CD8-positive, alpha-beta memory T cell (primary cell): ENCODE measurements around the gene CPEB4. TPM values are rescaled to one million over a fixed set of nuclear protein-coding genes. Genes with fewer than 3 reads are reported as not detected.

Source experiments
- CTCF ChIA-PET: fragments of 350-600 bp; sonication (Branson Sonifier 250); formaldehyde crosslinking; loops from one replicate; lab custom pipeline; 2021; ENCODE audit warnings: antibody characterized with exemption; lab: Charles Lee
- POLR2A ChIA-PET: fragments of 350-600 bp; sonication (Branson Sonifier 250); formaldehyde crosslinking; loops from one replicate; lab custom pipeline; 2021; ENCODE audit warnings: antibody characterized with exemption; lab: Charles Lee
- DNase-seq, 5 donors: peaks; one replicate each; pipeline versions ENCODE4 v3.0.0 to v3.0.0-alpha.2; 2020 to 2022; ENCODE audit warnings: mixed read lengths in 1 of 5
- H3K27ac ChIP-seq: one replicate; pipeline ENCODE4 v1.7.0; 2013; ENCODE audit warnings: low read depth, mild to moderate bottlenecking, low read length, moderate library complexity
- H3K27me3 ChIP-seq: 2 replicates; pipeline ENCODE4 v1.7.0; 2013; ENCODE audit warnings: low read length, mild to moderate bottlenecking; ENCODE audit not compliant: insufficient read depth, poor library complexity, severe bottlenecking
- H3K36me3 ChIP-seq: 2 replicates; pipeline ENCODE4 v1.7.0; 2013; ENCODE audit warnings: mild to moderate bottlenecking, low read length, moderate library complexity; ENCODE audit not compliant: insufficient read depth
- H3K4me1 ChIP-seq: 2 replicates; pipeline ENCODE4 v1.7.0; 2013; ENCODE audit warnings: mild to moderate bottlenecking, low read length, moderate library complexity; ENCODE audit not compliant: insufficient read depth
- H3K4me3 ChIP-seq: 2 replicates; pipeline ENCODE4 v1.7.0; 2013; ENCODE audit warnings: mild to moderate bottlenecking, low read length
- H3K9me3 ChIP-seq: 2 replicates; pipeline ENCODE4 v1.7.0; 2013; ENCODE audit warnings: mild to moderate bottlenecking, low read length
- H3K27ac Mint-ChIP-seq, 8 donors: one replicate each; pipeline ENCODE4 v1.8.0; 2020 to 2021; ENCODE audit warnings: mixed read lengths in 8 of 8, mild to moderate bottlenecking in 6 of 8, inconsistent platforms in 3 of 8, moderate library complexity in 3 of 8
- H3K27me3 Mint-ChIP-seq, 2 donors: one replicate each; pipeline ENCODE4 v1.8.0; 2020 to 2021; ENCODE audit warnings: mixed read lengths in 2 of 2, mild to moderate bottlenecking in 1 of 2, moderate library complexity in 1 of 2
- H3K36me3 Mint-ChIP-seq, 3 donors: one replicate each; pipeline ENCODE4 v1.8.0; 2020 to 2021; ENCODE audit warnings: mixed read lengths in 3 of 3, inconsistent platforms in 1 of 3, mild to moderate bottlenecking in 1 of 3
- H3K4me1 Mint-ChIP-seq, 3 donors: one replicate each; pipeline ENCODE4 v1.8.0; 2020 to 2021; ENCODE audit warnings: mixed read lengths in 3 of 3, inconsistent platforms in 1 of 3, mild to moderate bottlenecking in 1 of 3
- H3K4me3 Mint-ChIP-seq, 7 donors: one replicate each; pipeline ENCODE4 v1.8.0; 2020 to 2021; ENCODE audit warnings: mixed read lengths in 7 of 7, mild to moderate bottlenecking in 6 of 7, moderate library complexity in 4 of 7, inconsistent platforms in 2 of 7
- H3K9me3 Mint-ChIP-seq, 5 donors: one replicate each; pipeline ENCODE4 v1.8.0; 2020 to 2022; ENCODE audit warnings: mixed read lengths in 5 of 5, mild to moderate bottlenecking in 3 of 5, moderate library complexity in 2 of 5, inconsistent platforms in 1 of 5
- polyA plus RNA-seq: library from polyadenylated mRNA; unstranded; fragments of 300-500 nt; fragmentation: Illumina TruSeq; gene quantifications from one replicate; pipeline ENCODE4 v1.2.3, GENCODE V29; 2021
- total RNA-seq, 2 experiments: library from RNA; stranded (reverse); gene quantifications; one replicate each; pipeline ENCODE4 v1.2.3, GENCODE V29; 2021

The CPEB4 gene
- total and polyA plus RNA-seq, 3 experiments from 2014 or later = 4.4 to 18.7 (median 17.2) TPM

DNA sequence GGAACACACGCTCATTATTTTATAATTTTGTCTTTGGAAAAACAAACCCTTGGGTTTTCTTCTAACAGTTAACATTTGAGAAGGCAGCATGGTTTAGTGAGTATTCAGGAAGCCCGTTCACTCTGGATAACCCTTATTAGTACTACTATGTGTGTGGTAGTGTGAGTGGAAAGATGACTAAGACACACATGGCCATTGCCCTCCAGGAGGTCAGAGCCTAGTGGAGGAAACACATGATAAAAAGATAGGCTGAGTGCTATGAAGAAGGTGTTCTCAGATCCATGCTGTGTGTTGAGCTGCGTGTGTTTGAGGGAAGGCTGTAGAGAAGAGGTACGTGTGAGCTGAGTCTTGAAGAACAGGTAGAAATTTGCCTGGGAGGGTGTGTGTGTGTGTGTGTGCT is 109.2 kb downstream of the CPEB4 start:
- CTCF ChIA-PET = no interaction called here
- H3K9me3 ChIP-seq = no peaks in the 10 kb centered on the region
- Mint-ChIP-seq H3K9me3 (no peaks in the 10 kb centered on the region), H3K27ac (no peak overlapping the region), H3K4me1 (no peaks in the 10 kb centered on the region), H3K27me3 (peaks cover 3 to 31% of the 10 kb centered on the region in 2 donors), H3K36me3 (no peaks in the 10 kb centered on the region), H3K4me3 (no peak overlapping the region)
- H3K27ac ChIP-seq = no peak overlapping the region
- no peaks in the 10 kb centered on the region for H3K36me3 ChIP-seq
- POLR2A ChIA-PET = no interaction called here
- H3K27me3 ChIP-seq = no peaks in the 10 kb centered on the region
- H3K4me3 ChIP-seq = no peak overlapping the region
- H3K4me1 ChIP-seq = no peaks in the 10 kb centered on the region
- DNase-seq = no peak

GRCh38 chr5:173998531-173998930 is 110.4 kb downstream of the CPEB4 start:
- no peaks in the 10 kb centered on the region for H3K27me3 ChIP-seq
- H3K4me3 ChIP-seq = no peak overlapping the region
- Mint-ChIP-seq H3K36me3 (no peaks in the 10 kb centered on the region), H3K4me1 (no peaks in the 10 kb centered on the region), H3K27ac (no peak overlapping the region), H3K27me3 (peaks cover 5 to 31% of the 10 kb centered on the region in 2 donors), H3K9me3 (no peaks in the 10 kb centered on the region), H3K4me3 (no peak overlapping the region)
- no peaks in the 10 kb centered on the region for H3K4me1 ChIP-seq
- H3K27ac ChIP-seq = no peak overlapping the region
- no peak for DNase-seq
- CTCF ChIA-PET = no interaction called here
- POLR2A ChIA-PET = no interaction called here
- no peaks in the 10 kb centered on the region for H3K9me3 ChIP-seq
- H3K36me3 ChIP-seq = no peaks in the 10 kb centered on the region

DNA sequence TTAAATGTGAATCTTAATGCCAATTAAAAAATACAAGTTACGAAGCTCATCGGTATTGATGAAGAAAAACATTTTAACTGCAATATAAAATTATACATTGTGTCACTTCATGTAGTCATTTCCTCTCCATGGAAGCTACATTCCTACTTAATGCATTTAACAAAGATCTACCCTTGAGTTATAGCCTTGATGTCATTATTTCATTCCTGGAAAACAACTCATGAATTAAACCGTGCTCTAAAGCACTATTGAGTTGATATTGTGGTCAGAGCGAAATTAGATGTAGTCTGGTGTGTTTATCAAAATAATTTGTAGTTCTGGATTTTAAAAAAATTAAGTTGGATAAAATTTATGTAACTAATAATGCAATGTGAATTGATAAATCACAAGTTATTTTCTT is 111.9 kb downstream of the CPEB4 start:
- POLR2A ChIA-PET = no interaction called here
- Mint-ChIP-seq H3K4me3 (no peak overlapping the region), H3K36me3 (no peaks in the 10 kb centered on the region), H3K27ac (no peak overlapping the region), H3K27me3 (peaks cover 5 to 33% of the 10 kb centered on the region in 2 donors), H3K4me1 (no peaks in the 10 kb centered on the region), H3K9me3 (no peaks in the 10 kb centered on the region)
- Histone ChIP-seq H3K27ac (no peak overlapping the region), H3K4me3 (no peak overlapping the region), H3K36me3 (no peaks in the 10 kb centered on the region), H3K4me1 (no peaks in the 10 kb centered on the region), H3K27me3 (no peaks in the 10 kb centered on the region), H3K9me3 (no peaks in the 10 kb centered on the region)
- CTCF ChIA-PET = no interaction called here
- no peak for DNase-seq

GRCh38 chr5:174003795-174004194 is 115.6 kb downstream of the CPEB4 start:
- H3K4me1 Mint-ChIP-seq = no peaks in the 10 kb centered on the region
- H3K4me3 Mint-ChIP-seq = no peak overlapping the region
- no peak for DNase-seq
- H3K36me3 Mint-ChIP-seq = no peaks in the 10 kb centered on the region
- Histone ChIP-seq H3K9me3 (no peaks in the 10 kb centered on the region), H3K27me3 (no peaks in the 10 kb centered on the region), H3K4me1 (no peaks in the 10 kb centered on the region), H3K4me3 (no peak overlapping the region), H3K27ac (no peak overlapping the region), H3K36me3 (no peaks in the 10 kb centered on the region)
- H3K27ac Mint-ChIP-seq = no peak overlapping the region
- H3K9me3 Mint-ChIP-seq = no peaks in the 10 kb centered on the region
- H3K27me3 Mint-ChIP-seq = peaks cover 5 to 28% of the 10 kb centered on the region in 2 donors
- POLR2A ChIA-PET = no interaction called here
- CTCF ChIA-PET = no interaction called here

GRCh38 chr5:174008922-174009321 is 120.8 kb downstream of the CPEB4 start:
- no peaks in the 10 kb centered on the region for H3K36me3 ChIP-seq
- H3K27me3 ChIP-seq = no peaks in the 10 kb centered on the region
- POLR2A ChIA-PET = no interaction called here
- no peak overlapping the region for H3K4me3 ChIP-seq
- Mint-ChIP-seq H3K27ac (no peak overlapping the region), H3K4me3 (no peak overlapping the region), H3K9me3 (no peaks in the 10 kb centered on the region), H3K27me3 (peaks cover 8 to 25% of the 10 kb centered on the region in 2 donors), H3K4me1 (no peaks in the 10 kb centered on the region), H3K36me3 (no peaks in the 10 kb centered on the region)
- no peaks in the 10 kb centered on the region for H3K4me1 ChIP-seq
- CTCF ChIA-PET = no interaction called here
- DNase-seq = no peak
- no peaks in the 10 kb centered on the region for H3K9me3 ChIP-seq
- no peak overlapping the region for H3K27ac ChIP-seq

DNA sequence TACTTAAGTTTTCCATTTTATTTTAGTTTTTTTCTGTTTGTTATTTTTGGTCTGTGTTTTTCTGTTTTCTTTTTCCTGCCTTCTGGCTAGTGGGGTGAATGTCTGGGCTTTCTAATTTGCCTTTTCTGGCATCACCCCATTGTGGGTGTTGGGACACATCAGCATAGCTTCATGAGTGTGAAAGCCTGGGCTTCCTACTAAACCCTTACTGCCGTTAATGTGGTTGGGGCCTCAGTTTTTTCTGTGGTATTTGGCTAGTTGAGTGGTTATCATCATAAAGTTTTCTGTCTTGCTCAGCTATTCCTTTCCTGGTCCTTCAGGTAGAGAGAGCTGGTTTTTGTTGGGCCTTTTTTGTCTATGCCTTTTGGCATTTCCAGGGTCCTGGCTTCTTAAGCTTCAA is 122.2 kb downstream of the CPEB4 start:
- H3K36me3 ChIP-seq = no peaks in the 10 kb centered on the region
- H3K27me3 ChIP-seq = no peaks in the 10 kb centered on the region
- H3K36me3 Mint-ChIP-seq = no peaks in the 10 kb centered on the region
- H3K4me1 ChIP-seq = no peaks in the 10 kb centered on the region
- no peaks in the 10 kb centered on the region for H3K9me3 Mint-ChIP-seq
- POLR2A ChIA-PET = no interaction called here
- no peak overlapping the region for H3K27ac ChIP-seq
- H3K4me3 ChIP-seq = no peak overlapping the region
- no peaks in the 10 kb centered on the region for H3K4me1 Mint-ChIP-seq
- H3K27ac Mint-ChIP-seq = no peak overlapping the region
- no peak for DNase-seq
- peaks cover 8 to 19% of the 10 kb centered on the region in 2 donors for H3K27me3 Mint-ChIP-seq
- CTCF ChIA-PET = no interaction called here
- no peaks in the 10 kb centered on the region for H3K9me3 ChIP-seq
- H3K4me3 Mint-ChIP-seq = no peak overlapping the region

GRCh38 chr5:174011441-174011840 is 123.3 kb downstream of the CPEB4 start:
- Histone ChIP-seq H3K9me3 (no peaks in the 10 kb centered on the region), H3K36me3 (no peaks in the 10 kb centered on the region), H3K4me3 (no peak overlapping the region), H3K27me3 (no peaks in the 10 kb centered on the region), H3K4me1 (no peaks in the 10 kb centered on the region), H3K27ac (no peak overlapping the region)
- H3K27me3 Mint-ChIP-seq = peaks cover 8 to 13% of the 10 kb centered on the region in 2 donors
- DNase-seq = no peak
- no peaks in the 10 kb centered on the region for H3K36me3 Mint-ChIP-seq
- no peak overlapping the region for H3K4me3 Mint-ChIP-seq
- POLR2A ChIA-PET = no interaction called here
- H3K27ac Mint-ChIP-seq = no peak overlapping the region
- CTCF ChIA-PET = no interaction called here
- H3K9me3 Mint-ChIP-seq = no peaks in the 10 kb centered on the region
- H3K4me1 Mint-ChIP-seq = no peaks in the 10 kb centered on the region
